RPMI7951 (cell line): ENCODE results near the gene AFF4. TPM values are rescaled to one million over a fixed set of nuclear protein-coding genes. Genes with fewer than 3 reads are reported as not detected.
"Not testable (repeated sequence)": the region's sequence is repeated elsewhere in the genome, so short reads cannot be mapped to it uniquely, and the experiment has no call there.

Source experiments
- DNase-seq: peaks from one replicate; pipeline ENCODE4 v3.0.0-alpha.2; 2012; ENCODE audit warnings: low read depth
- total RNA-seq: library from RNA; depleted of rRNA; stranded (reverse); fragments of >200 nt; shearing (Covaris generic); gene quantifications from 2 replicates; pipeline ENCODE4 v1.2.3, GENCODE V29; 2014; rRNA removed

The AFF4 gene
- 23.8 and 27.4 TPM in 2 replicates for total RNA-seq

- DNase-seq, result peak; percentile 95
Measured at GRCh38 chr5:132963171-132964104, at the start of gene AFF4. TSS of gene AFF4 (minus strand) at chr5:132963634. CDS start at chr5:132937189, 26,445 bp downstream.

DNA sequence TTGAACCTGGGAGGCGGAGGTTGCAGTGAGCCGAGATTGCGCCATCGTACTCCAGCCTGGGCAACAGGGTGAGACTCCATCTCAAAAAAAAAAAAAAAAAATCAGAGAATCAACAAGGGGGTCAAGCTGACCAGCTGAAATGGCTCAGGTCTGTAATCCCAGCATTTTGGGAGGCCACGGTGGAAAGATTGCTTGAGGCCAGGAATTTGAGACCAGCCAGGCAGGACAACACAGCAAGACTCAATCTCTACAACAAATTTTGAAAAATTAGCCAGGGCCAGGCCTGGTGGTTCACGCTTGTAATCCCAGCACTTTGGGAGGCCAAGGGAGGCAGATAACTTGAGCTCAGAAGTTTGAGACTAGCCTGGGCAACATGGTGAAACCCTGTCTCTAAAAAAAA is 45.0 kb upstream of the AFF4 start:
- not testable (repeated sequence) for DNase-seq

DNA sequence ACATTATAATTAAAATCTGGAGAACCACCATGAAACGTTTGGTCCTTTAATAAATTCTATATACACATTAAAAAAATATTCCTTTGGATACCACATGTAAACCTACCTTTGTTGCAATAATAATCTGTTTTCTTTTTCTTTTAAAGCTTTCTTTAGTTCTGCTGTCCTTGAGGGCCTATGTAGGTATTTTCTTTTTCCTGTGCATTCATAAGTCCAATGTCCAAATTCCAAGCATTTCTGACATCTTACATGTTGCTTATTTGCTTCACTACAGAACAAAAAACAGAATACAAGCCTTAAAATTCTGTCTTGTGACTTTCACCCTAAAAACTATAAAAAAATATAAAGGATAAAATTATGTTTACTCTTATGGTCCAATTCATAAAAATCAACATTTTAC is 43.2 kb upstream of the AFF4 start:
- no peak for DNase-seq

GRCh38 chr5:132999246-132999645 is 35.8 kb upstream of the AFF4 start:
- no peak for DNase-seq

GRCh38 chr5:132998556-132998955 is 35.1 kb upstream of the AFF4 start:
- no peak for DNase-seq

GRCh38 chr5:132996307-132996706 is 32.9 kb upstream of the AFF4 start:
- no peak for DNase-seq

- DNase-seq, result no peak
Measured at GRCh38 chr5:132987531-132988408, 24.3 kb upstream of the AFF4 start.

GRCh38 chr5:132982971-132983370 is 19.5 kb upstream of the AFF4 start:
- not testable (repeated sequence) for DNase-seq

GRCh38 chr5:132981288-132981687 is 17.9 kb upstream of the AFF4 start:
- DNase-seq, result no peak

DNA sequence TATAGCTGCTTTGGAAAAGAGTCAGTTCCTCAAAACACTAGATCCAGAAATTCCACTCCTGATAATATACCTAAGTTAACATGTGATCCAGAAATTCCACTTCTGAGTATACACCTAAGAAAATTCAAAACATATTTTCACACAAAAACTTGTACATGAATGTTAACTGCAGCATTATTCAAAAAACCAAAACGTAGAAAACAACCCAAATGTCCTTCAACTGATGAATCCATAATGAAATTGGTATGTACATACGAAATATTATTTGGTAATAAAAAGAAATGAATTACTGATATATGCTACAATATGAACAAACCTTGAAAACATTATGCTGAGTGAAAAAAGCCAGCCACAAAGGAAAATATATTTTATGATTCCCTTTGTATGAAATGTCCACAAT is 16.5 kb upstream of the AFF4 start:
- DNase-seq, result no peak

DNA sequence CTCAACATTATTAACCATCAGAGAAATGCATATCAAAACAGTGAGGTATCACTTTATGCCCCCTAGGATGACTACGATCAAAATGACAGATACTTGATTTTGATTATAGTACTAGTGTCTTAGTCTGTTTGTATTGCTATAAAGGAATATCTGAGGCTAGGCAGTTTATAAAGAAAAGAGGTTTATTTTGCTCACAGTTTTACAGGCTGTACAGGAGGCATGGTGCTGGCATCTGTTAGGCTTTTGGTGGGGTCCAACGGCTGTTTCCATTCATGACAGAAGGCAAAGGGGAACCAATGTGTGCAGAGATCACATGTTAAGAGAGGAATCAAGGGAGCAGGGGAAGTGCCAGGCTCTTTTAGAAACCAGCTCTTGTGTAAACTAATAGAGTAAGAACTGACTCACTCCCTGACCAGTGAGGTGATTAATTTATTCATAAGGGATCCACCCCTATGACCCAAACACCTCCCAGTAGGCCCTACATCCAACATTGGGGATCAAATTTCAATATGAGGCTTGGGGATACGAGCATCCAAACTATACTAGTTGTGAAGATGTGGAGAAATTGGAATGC is 16.0 kb upstream of the AFF4 start:
- DNase-seq, result peak; percentile 49

GRCh38 chr5:132976852-132977251 is 13.4 kb upstream of the AFF4 start:
- no peak for DNase-seq

GRCh38 chr5:132972436-132972828 is 9.0 kb upstream of the AFF4 start:
- not testable (repeated sequence) for DNase-seq

GRCh38 chr5:132971483-132972435 is 8.3 kb upstream of the AFF4 start:
- DNase-seq, result no peak

- DNase-seq, result no peak
Measured at GRCh38 chr5:132965120-132965519, 1.7 kb upstream of the AFF4 start.

GRCh38 chr5:132962429-132963021 is 909 bp downstream of the AFF4 start:
- peak; percentile 56 for DNase-seq

- DNase-seq, result peak; percentile 50
Measured at GRCh38 chr5:132961887-132962286, 1.5 kb downstream of the AFF4 start.

DNA sequence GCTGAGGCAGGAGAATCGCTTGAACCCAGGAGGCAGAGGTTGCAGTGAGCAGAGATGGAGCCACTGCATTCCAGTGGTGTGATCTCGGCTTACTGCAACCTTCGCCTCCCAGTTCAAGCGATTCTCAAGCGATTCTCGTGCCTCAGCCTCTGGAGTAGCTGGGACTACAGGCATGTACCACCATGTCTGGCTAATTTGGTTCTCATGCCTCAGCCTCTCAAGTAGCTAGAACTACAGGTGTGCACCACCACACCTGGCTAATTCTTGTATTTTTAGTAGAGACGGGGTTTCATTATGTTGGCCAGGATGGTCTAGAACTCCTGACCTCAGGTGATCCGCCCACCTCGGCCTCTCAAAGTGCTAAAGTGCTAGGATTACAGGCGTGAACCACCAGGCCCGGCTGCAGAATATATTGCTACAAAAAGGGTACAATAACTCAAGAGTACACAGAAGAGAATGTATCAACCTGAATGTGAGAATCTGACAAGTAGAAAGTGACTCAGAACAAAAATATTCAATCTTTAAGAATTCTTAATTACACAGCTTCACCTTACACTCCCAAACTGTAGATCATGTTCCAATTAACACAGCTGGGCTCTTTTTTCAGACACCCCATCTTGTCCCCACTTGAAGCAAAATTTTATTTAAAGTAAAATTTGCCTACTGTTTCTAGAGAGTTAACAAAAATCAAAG is 2.2 kb downstream of the AFF4 start:
- DNase-seq, result not testable (repeated sequence)

DNA sequence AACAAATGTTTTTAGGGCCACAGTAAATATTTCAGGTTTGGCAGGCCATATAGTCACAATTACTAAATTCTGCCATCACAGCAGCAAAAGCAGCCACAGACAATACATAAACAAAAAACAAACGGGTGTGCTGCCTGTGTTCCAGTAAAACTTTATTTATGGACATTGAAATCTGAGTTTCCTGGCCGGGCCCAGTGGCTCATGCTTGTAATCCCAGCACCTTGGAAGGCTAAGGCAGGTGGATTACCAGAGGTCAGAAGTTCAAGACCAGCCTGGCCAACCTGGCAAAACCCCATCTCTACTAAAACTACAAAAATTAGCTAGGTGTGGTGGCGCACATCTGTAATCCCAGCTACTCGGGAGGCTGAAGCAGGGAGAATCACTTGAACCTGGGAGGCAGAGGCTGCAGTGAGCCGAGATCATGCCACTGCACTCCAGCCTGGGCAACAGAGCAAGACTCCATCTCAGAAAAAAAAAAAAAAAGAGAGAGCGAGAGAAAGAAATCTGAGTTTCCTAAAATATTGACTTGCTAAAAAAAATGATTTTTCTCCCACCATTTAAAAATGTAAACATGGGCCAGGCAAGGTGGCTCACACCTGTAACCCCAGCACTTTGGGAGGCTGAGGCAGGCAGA is 7.2 kb downstream of the AFF4 start:
- DNase-seq, result not testable (repeated sequence)
